ENCODE data around the gene ATG16L2. TPM values are rescaled to one million over a fixed set of nuclear protein-coding genes. Genes with fewer than 3 reads are reported as not detected.

The ATG16L2 gene
- total RNA-seq, 4 donors from 2014 or later: 22.1 to 45.1 (median 40.6) TPM

DNA sequence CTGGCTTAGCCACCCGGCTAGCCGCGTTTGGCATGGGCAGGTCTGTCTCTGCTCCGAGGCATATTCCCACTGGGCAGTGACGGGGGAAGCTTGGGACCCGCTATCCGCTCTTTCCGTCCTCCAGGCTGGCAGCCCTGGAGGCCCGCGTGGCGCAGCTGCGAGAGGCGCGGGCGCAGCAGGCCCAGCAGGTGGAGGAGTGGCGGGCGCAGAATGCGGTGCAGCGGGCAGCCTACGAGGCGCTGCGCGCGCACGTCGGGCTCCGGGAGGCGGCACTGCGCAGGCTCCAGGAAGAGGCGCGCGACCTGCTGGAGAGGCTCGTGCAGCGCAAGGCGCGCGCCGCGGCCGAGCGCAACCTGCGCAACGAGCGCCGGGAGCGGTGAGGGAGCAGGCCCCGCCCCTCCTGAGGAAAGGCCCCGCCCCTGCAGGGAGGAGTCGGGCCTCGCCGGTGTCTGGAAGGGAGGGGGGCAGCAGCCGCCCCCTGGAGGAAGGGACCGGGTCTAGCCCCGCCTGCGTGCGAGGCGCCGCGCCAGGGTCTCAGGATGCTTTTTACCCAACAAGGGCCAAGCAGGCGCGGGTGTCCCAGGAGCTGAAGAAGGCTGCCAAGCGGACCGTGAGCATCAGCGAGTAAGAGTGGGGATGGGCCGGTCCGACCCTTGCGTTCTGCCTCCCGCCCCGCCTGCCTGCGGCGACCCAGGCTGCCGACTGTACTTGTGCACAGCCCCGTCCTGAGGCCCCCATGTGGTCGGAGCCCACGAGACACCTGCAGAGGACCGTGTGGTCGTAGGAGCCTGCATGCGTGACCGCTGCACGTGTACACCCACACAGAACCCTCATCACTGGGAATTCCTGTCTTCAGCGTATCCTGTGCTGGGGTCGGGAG lies 7.9 kb downstream of the ATG16L2 start:
- intact Hi-C loops (cut with DNase I): no loop called here
- Histone ChIP-seq H3K27me3 (no peaks in the 10 kb centered on the region), H3K9me3 (no peaks in the 10 kb centered on the region), H3K4me3 (replicated peaks in 1 of 3) (peak overlapping the region in 2 of 3 donors; percentile 21 to 48), H3K36me3 (no peaks in the 10 kb centered on the region), H3K4me1 (peaks cover 7 to 18% of the 10 kb centered on the region in 2 donors), H3K27ac (peak overlapping the region; percentile 48 to 76 (median 51))
- TF ChIP-seq POLR2A (IDR thresholded peaks at IDR 0.05) (peak; percentile 32 to 74), CTCF (IDR thresholded peaks at IDR 0.05) (peak in 3 of 6 experiments; percentile 24 to 35 (median 35))
- WGBS, 2 donors: 18 to 38% methylated on average over 34 to 38 of the region's 82 CpGs
- DNase-seq: peak; percentile 89 to 90

- 93 to 96% methylated on average over 6 to 9 of the region's 9 CpGs for WGBS, 2 donors
- H3K9me3 ChIP-seq: no peaks in the 10 kb centered on the region
- intact Hi-C loops (cut with DNase I): no loop called here
- DNase-seq: no peak
- H3K27ac ChIP-seq: no peak overlapping the region
- no peaks in the 10 kb centered on the region for H3K27me3 ChIP-seq
- no peaks in the 10 kb centered on the region for H3K36me3 ChIP-seq
- peaks cover 7 to 18% of the 10 kb centered on the region in 2 donors for H3K4me1 ChIP-seq
- H3K4me3 ChIP-seq (replicated peaks in 1 of 3): no peak overlapping the region
- TF ChIP-seq CTCF (IDR thresholded peaks at IDR 0.05): no peak
- TF ChIP-seq POLR2A (IDR thresholded peaks at IDR 0.05): no peak
Measured at GRCh38 chr11:72823105-72823804, 9.0 kb downstream of the ATG16L2 start.

GRCh38 chr11:72824020-72824419 lies 9.8 kb downstream of the ATG16L2 start:
- no peaks in the 10 kb centered on the region for H3K27me3 ChIP-seq
- no peak overlapping the region for H3K4me3 ChIP-seq (replicated peaks in 1 of 3)
- no peak for TF ChIP-seq CTCF (IDR thresholded peaks at IDR 0.05)
- TF ChIP-seq POLR2A (IDR thresholded peaks at IDR 0.05): no peak
- H3K36me3 ChIP-seq: no peaks in the 10 kb centered on the region
- H3K27ac ChIP-seq: no peak overlapping the region
- WGBS, 2 donors: 73 to 90% methylated on average over 3 to 7 of the region's 7 CpGs
- intact Hi-C loops (cut with DNase I): no loop called here
- peaks cover 7 to 18% of the 10 kb centered on the region in 2 donors for H3K4me1 ChIP-seq
- no peak for DNase-seq
- no peaks in the 10 kb centered on the region for H3K9me3 ChIP-seq

GRCh38 chr11:72824811-72825505 lies 10.7 kb downstream of the ATG16L2 start:
- no peaks in the 10 kb centered on the region for H3K9me3 ChIP-seq
- TF ChIP-seq CTCF (IDR thresholded peaks at IDR 0.05) (no peak), POLR2A (IDR thresholded peaks at IDR 0.05) (no peak)
- WGBS, 2 donors: 78 to 82% methylated on average over 12 of the region's 15 CpGs
- intact Hi-C loops (cut with DNase I): no loop called here
- no peak overlapping the region for H3K4me3 ChIP-seq (replicated peaks in 1 of 3)
- H3K27ac ChIP-seq: no peak overlapping the region
- H3K27me3 ChIP-seq: no peaks in the 10 kb centered on the region
- H3K36me3 ChIP-seq: no peaks in the 10 kb centered on the region
- DNase-seq: no peak
- peaks cover 7 to 18% of the 10 kb centered on the region in 2 donors for H3K4me1 ChIP-seq

Data from thyroid gland (tissue), 4 donors.